GM19193 (cell line): Measurements from ENCODE around the gene LCN2.

Experiments
- POLR2A ChIP-seq: IDR thresholded peaks from 4 replicates; pipeline ENCODE4 v1.6.1; 2011; ENCODE audit not compliant: insufficient read depth, insufficient read length; ENCODE audit errors: extremely low read depth

Gene LCN2

DNA sequence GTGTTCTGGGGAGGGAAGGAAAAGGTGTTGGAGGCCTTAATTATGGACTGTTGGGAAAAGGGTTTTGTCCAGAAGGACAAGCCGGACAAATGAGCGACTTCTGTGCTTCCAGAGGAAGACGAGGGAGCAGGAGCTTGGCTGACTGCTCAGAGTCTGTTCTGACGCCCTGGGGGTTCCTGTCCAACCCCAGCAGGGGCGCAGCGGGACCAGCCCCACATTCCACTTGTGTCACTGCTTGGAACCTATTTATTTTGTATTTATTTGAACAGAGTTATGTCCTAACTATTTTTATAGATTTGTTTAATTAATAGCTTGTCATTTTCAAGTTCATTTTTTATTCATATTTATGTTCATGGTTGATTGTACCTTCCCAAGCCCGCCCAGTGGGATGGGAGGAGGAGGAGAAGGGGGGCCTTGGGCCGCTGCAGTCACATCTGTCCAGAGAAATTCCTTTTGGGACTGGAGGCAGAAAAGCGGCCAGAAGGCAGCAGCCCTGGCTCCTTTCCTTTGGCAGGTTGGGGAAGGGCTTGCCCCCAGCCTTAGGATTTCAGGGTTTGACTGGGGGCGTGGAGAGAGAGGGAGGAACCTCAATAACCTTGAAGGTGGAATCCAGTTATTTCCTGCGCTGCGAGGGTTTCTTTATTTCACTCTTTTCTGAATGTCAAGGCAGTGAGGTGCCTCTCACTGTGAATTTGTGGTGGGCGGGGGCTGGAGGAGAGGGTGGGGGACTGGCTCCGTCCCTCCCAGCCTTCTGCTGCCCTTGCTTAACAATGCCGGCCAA lies 40.8 kb upstream of the LCN2 start:
- no peak for TF ChIP-seq POLR2A

DNA sequence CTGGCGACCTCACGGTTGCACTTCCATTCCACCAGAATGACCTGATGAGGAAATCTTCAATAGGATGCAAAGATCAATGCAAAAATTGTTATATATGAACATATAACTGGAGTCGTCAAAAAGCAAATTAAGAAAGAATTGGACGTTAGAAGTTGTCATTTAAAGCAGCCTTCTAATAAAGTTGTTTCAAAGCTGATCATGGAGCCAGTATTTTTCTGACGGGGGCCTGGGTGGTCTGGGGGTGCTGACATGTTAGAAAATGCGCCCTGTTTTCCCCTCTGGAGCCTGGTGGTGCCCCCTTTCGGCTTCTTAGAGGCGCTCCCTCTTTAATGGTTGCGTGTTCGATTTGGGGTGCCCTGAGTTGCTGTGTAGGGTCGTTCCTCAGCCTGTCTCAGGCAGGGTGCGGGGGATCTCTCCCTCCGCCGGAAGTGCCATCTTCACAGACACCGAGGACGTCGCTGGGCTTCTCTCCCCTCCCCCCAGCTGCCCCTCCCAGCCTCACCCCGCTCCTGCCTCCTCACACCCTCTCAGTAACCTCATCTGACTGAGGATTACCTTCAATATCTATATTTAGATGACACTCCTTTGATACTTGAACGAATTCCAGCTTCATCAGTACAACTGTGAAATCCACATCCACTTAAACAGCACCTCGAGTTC lies 40.1 kb upstream of the LCN2 start:
- no peak for TF ChIP-seq POLR2A

DNA sequence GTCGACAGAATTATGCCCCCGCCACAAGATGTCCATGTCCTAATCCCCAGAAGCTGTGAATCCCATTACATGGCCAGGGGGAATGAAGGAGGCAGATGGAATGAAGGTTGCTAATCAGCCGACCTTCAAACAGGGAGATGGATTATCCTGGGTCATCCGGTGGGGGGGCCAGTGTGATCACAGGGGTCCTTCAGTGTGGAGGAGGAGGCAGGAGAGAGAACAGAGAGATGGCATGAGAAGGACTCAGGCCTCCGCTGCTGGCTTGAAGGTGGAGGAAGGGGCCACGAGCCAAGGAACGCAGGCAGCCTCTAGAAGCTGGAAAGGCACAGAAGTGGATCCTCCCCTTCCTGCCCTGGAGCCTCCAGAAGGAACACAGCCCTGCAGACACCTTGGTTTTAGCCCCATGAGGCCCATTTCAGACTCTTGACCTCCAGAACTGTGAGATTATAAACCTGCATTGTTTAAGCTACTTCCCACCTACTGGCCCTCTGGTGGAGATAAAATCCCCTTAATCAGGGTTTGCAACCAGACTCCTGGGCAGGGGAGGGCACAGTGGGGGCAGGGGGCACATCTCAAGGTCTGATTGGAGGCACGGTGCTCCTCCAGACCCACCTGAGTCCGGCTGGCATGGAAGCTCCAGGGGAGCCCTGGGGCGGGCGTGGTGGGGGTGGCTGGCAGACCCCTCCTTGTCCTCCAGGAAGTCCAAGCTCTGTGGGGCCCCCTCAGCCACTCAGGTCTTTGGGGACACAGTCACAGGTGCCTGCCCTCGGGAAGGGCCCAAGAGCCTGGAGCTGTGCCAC lies 35.5 kb upstream of the LCN2 start:
- no peak for TF ChIP-seq POLR2A

DNA sequence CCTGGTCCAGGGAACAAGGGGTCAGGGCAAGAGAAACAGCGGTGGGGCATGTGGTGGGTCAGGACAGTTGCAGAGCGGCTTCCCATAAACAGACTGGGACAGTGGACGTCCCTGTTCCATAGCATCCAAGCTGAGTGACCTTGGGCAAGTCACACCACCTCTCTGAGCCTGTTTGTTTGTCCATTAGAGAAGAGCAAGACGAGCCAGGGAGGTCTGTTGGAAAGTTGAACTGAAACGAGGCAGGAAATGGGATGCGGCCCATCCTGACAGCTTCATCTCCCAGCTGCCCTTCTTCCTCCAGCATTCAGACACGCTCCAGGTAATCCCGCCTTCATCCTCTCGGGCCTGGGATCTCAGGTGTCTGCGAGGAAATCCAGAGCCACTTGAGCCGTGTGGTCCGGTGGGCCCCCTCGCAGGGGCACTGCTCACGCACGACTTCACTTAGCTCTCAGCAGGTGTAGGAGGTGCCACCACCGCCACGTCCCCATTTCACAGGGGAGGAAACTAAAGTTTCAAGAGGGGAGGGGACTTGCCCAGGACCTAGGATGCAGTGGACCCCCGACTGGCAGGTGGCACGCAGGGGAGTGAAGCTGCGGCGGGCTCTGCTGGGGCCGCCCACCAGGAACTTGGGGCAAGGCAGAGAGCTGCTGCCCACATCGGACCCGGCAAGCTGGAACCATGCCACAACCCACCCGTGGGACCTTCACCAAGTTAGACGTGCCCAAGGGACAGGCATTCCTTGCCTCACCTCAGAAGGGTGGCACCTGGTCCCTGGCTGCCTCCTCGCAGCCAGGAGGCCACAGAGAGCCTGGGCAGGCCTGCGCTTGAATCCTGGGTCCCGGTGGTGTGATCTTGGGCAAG lies 34.7 kb upstream of the LCN2 start:
- no peak for TF ChIP-seq POLR2A

DNA sequence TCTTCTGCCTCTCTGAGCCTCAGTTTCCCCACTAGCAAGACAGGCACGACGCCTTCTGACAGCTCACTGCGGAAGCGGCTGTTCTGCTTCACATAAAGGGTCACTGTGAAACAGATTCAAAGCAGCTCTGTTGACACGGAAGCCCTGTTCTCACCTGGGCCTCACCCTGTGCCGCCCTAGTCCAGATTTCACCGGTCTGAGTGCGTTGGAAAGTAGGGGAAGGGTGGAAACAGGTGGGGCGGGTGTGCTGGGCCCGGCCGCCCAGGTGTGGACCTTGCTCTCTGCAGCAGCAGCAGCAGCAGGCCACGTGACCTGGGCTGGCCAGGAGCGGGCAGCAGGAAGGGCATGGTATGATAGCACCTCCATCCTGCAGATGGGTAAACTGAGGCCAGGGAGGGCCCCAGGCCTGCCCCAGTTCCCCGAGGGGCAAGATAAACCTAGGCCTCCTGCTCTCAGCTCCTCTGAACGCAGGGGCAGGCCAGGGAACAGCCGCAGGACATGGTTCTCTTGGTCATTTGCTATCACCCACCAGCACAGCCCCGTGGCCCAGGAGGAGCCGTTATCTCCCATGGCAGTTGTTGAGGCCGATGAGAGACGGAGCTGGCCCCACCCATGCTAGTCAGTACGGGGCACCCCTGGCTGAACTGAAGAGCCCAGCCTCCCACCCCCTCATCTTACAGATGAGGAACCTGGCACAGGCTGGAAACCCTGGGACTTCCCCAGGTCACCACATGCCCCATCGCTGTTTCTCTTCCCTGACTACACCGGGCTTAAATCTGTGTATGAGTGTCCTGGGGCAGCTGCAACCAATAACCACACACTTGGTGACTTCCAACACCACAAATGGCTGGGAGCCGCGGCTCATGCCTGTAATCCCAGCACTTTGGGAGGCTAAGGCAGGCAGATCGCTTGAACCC lies 33.8 kb upstream of the LCN2 start:
- no peak for TF ChIP-seq POLR2A

DNA sequence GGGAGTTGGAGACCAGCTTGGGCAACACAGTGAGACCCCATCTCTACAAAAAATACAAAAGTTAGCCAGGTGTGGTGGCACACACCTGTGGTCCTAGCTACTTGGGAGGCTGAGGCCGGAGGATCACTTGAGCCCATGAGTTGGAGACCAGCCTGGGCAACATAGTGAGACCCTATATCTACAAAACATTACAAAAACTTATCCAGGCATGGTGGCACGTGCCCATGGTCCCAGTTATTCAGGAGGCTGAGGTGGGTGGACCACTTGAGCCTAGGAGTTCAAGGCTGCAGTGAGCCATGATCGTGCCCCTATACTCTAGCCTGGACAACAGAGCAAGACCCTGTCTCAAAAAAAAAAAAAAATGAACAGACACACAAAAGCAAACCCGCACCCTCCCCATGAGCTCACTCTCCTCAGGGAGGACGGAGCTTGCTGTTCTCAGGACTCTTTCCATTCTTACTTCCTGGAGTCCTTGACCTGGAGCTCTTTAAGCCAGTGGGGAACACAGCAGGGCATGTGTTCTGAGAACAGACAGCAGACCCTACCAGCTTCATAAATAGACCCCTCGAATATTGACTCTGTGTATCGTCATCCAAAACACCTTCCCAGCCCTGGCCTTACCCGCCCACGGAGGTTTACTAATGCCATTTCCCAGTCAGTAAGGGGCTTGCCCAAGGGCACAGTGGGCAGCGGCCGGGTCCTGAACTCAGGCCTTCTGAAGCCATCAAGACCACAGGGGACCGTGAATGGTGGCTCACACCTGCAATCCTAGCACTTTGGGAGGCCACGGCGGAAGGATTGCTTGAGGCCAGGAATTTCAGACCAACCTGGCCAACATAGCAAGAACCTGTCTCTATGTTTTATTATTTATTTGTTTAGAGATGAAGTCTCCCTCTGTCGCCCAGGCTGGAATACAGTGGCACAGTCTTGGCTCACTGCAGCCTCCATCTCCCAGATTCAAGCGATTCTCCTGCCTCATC lies 32.9 kb upstream of the LCN2 start:
- TF ChIP-seq POLR2A, result no peak

DNA sequence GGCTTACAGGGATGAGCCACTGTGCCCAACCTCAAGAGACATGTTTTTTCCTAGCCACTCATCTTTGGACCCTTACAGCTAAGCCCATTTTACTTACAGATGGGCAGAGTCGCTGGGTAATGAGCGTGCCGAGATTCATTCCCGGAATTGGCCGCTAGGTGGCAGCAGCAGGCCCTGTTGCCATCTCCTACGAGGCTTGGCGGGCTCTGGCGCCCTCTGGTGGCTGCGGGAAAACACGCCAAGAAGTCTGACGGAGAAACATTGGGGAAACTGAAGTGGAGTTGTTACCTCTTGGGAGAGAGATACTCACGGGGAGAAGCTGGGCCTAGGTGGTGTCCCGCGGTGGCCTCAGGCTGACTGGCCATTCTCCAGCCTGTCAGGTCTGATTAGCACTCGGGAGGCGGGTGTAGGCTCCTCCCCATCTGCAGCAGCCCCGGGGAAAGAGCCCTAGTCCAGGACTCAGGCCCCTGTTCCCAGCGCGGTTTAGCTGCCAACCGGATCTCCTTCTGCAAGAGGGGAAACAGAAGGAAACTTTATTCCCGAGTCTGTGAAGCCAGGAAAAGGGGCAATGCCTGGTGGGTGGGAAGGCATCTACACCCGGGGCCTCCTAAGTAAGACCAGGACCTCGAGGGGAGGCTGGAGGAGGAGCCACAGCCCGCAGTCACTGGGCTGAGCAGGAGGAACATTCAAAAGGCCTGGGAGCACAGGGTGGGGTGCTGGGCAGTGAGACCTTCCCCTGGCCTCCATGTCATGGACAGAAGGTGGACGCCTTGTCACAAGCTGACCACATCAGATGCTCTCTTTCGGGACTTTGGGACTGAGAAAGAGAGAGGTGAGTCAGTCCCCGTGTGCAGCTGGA lies 31.4 kb upstream of the LCN2 start:
- TF ChIP-seq POLR2A, result no peak

DNA sequence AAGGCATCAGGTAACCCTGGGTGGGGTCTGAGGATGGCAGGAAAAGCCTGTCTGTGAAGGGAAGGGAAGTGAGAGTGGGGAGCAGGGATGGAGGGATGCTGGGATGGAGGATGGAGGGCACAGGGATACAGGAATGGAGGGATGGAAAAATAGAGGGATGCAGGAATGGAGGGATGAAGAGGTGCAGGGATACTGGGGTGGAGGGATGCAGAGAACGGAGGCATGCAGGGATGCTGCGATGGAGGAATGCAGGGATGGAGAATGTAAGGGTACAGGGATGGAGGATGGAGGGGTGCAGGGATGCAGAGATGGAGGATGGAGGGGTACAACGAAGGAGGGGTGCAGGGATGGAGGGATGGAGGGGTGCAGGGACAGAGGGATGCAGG lies 30.8 kb upstream of the LCN2 start:
- TF ChIP-seq POLR2A, result no peak

DNA sequence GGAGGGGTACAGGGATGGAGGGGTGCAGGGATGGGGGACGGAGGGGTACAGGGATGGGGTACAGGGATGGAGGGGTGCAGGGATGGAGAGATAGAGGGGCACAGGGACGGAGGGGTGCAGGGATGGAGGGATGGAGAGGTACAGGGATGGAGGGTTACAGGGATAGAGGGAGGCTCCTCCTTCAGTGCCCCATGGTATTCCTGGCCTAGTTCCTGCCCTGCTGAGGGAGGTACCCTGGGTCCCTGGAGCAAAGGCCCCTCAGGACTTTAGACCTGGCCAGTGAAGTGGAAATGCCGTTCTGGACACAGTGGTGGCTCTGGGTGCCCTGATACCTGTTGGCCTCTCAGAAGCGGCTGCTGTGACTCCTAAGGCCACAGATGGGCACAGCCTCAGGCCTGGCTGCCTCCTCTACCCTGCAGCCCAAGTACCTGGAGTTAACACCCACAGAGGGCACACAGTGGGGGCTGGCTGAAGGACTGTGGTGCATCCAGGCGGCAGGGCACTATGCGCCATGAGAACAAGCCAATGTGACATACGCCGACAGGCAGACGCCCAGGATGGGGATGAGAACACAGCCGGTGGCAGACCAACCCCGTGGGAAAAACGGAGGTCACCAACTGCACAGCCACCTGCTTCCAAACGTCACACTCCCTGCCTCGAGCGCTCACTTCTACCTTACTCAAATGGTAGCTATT lies 30.1 kb upstream of the LCN2 start:
- TF ChIP-seq POLR2A, result no peak

DNA sequence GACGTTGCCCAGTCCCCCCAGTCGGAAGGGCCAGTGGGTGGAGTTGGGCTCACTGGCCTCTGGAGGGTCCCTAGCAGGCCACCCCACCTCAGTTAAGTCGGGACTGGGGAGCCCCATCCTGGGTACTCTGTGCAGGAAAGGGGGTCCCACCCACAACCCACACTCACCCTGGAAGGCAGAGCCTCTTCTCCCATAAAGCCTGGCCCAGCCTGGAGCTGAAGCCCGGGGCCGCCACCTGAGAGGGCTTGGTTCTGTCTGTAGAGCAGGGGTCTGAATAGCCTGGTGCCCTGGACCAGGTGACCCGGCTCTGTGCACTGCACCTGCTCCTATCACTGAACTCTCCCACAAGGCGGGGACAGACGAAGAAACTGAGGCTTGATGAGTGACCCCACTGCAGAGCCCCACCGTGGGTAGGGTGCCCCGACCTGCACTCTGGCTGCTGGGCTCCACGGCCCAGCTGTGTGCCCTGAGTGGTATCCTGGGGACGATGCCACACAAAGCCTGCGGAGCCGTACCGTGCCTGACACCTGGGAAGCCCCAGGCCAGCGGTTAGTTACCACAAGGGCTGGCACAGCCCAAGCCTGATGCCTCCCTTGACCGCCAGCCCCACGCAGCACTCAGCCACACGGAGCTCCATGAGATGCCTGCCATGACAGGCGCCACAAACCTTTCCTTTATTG lies 29.1 kb upstream of the LCN2 start:
- TF ChIP-seq POLR2A, result no peak
